ENCODE results near the gene ITPK1.
A peak's percentile ranks its signal among the peaks of the same experiment; 100 is the strongest.
"Not testable (repeated sequence)": the region's sequence is repeated elsewhere in the genome, so short reads cannot be mapped to it uniquely, and the experiment has no call there.

ITPK1 gene

DNA sequence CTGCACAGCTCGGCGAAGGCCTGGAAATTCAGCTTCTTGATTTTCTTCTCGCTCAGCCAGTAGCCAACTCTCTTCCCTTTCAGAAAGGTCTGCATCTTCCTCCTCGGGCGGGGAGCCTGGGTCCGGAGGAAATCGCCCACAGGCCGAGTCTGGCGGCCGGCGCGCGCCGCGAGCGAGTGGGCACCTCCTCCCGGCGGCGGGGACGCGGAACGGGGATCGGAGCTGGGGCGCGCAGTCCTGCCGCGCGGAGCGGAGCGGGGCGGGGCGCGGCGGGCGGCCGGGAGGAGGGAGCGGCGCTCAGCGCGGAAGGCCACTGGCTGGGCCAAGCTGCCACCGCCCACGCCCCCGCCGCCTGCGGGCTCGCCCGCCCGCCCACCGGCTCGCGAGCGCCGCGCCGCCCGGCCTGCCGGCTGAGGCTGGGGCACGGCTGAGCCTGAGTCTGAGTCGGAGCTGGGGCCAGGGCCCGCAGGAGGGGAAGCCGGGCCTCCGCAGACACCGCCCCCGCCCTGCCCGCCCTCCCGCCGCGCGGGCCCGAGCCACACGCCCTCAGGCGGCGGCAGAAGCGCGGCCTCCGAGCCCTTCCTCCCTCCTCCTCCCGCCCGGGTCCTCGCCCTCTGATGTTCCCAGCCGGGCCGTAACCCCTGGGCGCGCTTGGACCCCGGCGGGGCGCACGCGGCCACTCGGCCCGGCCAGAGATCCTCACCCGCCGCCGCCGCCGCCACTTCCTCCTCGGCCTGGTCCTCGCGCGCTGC, 480 bp downstream of the ITPK1 start:
- in situ Hi-C loops (cut with HindIII; ENCODE audit: low sequenced_read_pairs) = no loop called here
- H3K4me3 ChIP-seq (ENCODE audit: low read depth, low read length) = peak overlapping the region; percentile 57
- peak; percentile 78 for DNase-seq (ENCODE audit: low read depth, low spot score)
- TF ChIP-seq CTCF (IDR thresholded peaks at IDR 0.05; ENCODE audit: low read depth, low read length) = no peak

- no peak for DNase-seq (ENCODE audit: low read depth, low spot score)
- TF ChIP-seq CTCF (IDR thresholded peaks at IDR 0.05; ENCODE audit: low read depth, low read length) = no peak
- in situ Hi-C loops (cut with HindIII; ENCODE audit: low sequenced_read_pairs) = no loop called here
- peak overlapping the region; percentile 57 for H3K4me3 ChIP-seq (ENCODE audit: low read depth, low read length)
These were observed 1.0 kb downstream of the ITPK1 start for GRCh38 chr14:93114713-93115068.

DNA sequence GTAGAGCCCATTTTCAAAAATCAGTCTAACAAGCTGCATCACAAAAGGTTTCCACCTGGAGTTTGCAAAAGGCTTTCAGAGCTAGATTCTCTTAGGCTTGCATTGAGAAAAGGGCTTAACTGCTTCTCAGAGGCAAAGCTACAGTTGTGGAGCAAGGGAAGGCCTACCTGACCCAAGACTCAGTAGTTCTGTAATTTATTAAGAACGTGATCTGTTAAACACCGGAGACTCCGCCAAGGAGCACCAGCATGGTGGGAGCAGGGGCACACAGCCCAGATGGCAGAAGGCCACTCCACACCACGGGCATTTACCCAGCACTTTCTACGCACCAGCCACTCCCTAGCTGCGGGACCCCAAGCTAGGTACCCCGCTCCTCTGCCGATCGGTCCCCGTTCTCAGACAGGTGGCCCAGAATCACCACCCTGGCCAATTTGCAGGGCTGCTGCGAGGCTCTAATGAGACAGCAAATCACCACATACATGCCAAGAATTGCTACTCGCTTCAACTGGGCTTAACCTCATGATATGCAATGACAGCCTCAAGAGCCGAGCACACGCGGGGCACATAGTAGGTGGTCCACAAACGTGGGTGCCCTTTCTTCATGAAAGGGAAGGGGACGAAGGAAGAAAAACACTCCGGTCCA, 1.5 kb downstream of the ITPK1 start:
- no peak for TF ChIP-seq CTCF (IDR thresholded peaks at IDR 0.05; ENCODE audit: low read depth, low read length)
- DNase-seq (ENCODE audit: low read depth, low spot score) = no peak
- in situ Hi-C loops (cut with HindIII; ENCODE audit: low sequenced_read_pairs) = no loop called here
- peak overlapping the region; percentile 57 for H3K4me3 ChIP-seq (ENCODE audit: low read depth, low read length)

- no peak for TF ChIP-seq CTCF (IDR thresholded peaks at IDR 0.05; ENCODE audit: low read depth, low read length)
- DNase-seq (ENCODE audit: low read depth, low spot score) = no peak
- H3K4me3 ChIP-seq (ENCODE audit: low read depth, low read length) = no peak overlapping the region
- in situ Hi-C loops (cut with HindIII; ENCODE audit: low sequenced_read_pairs) = no loop called here
These were observed 2.1 kb downstream of the ITPK1 start for GRCh38 chr14:93113678-93114067.

DNA sequence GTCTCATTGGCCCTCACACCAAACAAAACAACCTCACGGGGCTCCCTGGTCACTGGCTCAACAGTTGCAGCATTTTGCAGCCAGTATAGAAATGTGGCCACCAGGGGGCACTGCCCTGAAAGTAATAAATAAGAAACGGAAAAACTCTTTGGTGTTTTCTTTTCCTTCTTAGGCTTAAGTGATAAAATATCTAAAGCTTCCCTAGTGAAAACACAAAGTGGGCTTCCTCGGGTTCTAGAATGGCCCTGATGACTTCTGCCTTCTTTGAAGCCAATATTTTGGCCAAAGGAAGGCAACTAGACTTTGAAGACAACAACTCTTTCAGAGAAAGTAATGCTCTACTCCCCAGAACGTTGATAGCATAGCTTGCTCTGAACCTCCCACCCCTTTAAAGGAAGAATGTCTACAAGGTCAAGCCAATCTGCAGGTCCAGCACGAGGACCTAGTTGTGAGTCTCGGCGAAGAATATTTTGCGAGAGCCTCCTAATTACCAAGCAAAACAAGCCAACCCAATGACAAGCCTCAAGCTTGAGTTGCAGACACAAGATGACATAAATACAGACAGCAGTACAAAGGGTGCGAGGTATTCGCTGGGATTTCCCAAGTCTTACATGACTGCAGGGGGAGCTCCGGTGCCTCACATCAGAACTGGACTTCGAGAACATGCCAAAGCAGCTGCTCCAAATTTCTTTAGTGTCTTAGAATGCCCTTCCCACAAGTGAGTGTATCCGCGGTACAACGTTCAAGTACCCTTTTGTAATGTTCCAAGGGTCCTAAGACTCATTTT, 2.6 kb downstream of the ITPK1 start:
- in situ Hi-C loops (cut with HindIII; ENCODE audit: low sequenced_read_pairs) = no loop called here
- peak; percentile 79 for TF ChIP-seq CTCF (IDR thresholded peaks at IDR 0.05; ENCODE audit: low read depth, low read length)
- peak overlapping the region; percentile 13 for H3K4me3 ChIP-seq (ENCODE audit: low read depth, low read length)
- peak; percentile 83 for DNase-seq (ENCODE audit: low read depth, low spot score)

DNA sequence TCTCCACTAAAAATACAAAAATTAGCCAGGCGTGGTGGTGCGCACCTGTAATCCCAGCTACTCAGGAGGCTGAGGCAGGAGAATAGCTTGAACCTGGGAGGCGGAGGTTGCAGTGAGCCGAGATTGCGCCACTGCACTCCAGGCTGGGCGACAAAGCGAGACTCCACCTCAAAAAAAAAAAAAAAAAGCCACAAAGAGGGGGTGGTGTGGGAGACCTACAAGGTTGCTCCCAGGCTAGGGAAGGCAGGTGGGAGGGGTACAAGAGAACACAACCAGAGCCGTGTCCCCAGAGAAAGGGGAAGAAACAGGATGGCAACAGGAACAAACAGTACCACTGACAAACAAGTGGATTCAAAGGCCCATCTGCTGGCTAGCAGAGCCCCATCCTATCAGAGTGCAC, 4.2 kb downstream of the ITPK1 start:
- in situ Hi-C loops (cut with HindIII; ENCODE audit: low sequenced_read_pairs); DNase-seq (ENCODE audit: low read depth, low spot score): not testable (repeated sequence)

More for the DNA sequence above, 4.2 kb downstream of the ITPK1 start:
- H3K4me3 ChIP-seq (ENCODE audit: low read depth, low read length) = not testable (repeated sequence)
